GM23248 (cell line): Measurements from ENCODE around the gene YDJC.

Experiments
- EZH2 ChIP-seq: fragments of 200-600 bp; sonication (generic); IDR thresholded peaks from 2 replicates; pipeline ENCODE4 v1.6.1; 2018; ENCODE audit warnings: antibody characterized with exemption, mild to moderate bottlenecking; ENCODE audit not compliant: insufficient read depth, poor library complexity, severe bottlenecking
- EZH2phosphoT487 ChIP-seq: fragments of 200-600 bp; sonication (generic); IDR thresholded peaks from 2 replicates; pipeline ENCODE4 v1.6.1; 2018; ENCODE audit warnings: antibody characterized with exemption, moderate library complexity, mild to moderate bottlenecking, low read depth; ENCODE audit not compliant: insufficient read depth

DNA sequence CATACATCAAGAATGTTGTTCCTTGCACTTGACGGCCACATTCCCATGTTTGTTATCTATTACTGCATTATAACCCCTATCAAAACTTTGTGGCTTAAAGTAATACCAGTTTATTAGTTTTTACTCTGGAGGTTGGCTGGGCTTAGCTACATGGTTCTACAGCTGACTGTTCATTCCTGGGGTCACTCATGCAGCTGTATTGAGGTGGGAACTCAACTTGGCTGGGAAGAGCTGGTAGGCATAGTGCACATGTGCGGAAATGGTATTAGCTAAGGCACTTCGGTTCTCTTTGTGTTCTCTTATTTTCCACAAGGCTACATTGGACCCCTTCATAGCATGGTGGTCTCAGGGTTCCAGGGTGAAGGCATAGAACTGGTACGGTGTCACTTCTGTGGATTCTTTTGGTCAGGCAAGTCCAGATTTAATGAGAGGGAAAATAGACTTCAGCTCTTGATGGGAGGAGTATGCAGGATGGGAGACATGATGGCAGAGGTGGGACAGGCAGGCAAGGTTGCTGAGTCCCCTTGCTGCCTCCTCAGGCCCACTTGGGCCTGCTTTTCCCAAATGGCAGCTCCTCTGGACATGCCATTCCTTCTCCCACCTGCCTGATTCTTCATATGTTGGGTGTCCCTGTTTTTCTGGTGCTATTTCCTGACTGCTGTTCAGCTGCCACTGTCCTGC is 16.1 kb downstream of the YDJC start:
- TF ChIP-seq EZH2 (no peak), EZH2phosphoT487 (no peak)
